ENCODE measurements around the gene DQX1.

The DQX1 gene

GRCh38 chr2:74550231-74550630, 24.2 kb upstream of the DQX1 start:
- Histone ChIP-seq H3K9me3 (ENCODE audit: low read length) (peaks cover 3% of the 10 kb centered on the region), H3K4me1 (ENCODE audit: insufficient read depth, low read length) (peaks cover 9% of the 10 kb centered on the region), H3K4me3 (ENCODE audit: low read length) (no peak overlapping the region), H3K27me3 (ENCODE audit: insufficient read depth, low read length) (no peaks in the 10 kb centered on the region), H2AFZ (ENCODE audit: low read depth, low read length) (no peak overlapping the region), H3K36me3 (ENCODE audit: insufficient read depth, low read length) (peaks cover 25% of the 10 kb centered on the region)

DNA sequence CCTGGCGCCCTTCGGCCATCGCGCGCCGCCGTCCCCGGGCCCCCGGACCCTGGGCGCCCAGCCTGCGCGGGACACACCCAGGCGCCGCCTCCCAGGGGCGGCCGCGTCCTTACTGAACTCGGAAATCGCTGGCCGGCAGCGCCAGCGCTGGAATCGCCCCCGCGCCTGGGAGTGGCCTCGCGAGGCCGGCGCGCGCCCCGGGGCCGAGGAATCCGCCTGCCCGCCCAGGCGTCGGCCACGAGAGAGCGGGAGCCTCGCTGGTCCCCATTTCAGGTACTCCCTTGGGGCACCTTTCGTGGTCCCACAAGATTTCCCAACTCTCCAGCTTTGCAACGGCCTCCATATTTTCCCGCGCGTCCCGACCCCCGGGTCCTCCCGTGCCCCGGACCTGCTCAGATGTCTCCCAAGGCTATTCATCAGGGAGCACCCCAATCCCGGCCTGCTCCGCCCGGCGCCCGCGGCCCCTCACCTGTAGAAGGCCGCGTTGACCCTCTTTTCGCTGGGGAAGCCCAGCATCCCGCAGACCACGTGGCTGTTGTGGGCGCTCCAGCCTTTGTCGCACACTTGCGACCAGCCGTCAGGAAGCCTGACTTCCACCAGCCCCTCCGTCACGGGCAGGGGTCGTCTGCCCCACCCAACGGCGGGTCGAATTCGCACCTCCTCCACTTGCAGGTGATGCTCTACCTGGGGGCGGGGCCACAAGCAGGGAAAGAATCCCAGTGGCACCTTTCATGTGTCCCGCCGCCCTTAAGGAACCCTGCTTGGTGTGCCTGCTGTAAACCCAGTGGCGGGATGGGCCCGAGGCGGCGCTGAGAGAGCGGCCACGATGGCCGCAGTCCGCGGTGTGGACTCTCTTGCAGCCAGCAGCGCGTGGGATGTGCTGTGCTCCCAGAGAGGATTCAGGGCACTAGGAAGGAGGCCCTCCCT, 23.1 kb upstream of the DQX1 start:
- Histone ChIP-seq H3K27me3 (ENCODE audit: insufficient read depth, low read length) (no peaks in the 10 kb centered on the region), H2AFZ (ENCODE audit: low read depth, low read length) (no peak overlapping the region), H3K4me3 (ENCODE audit: low read length) (no peak overlapping the region), H3K9me3 (ENCODE audit: low read length) (peaks cover 3% of the 10 kb centered on the region), H3K4me1 (ENCODE audit: insufficient read depth, low read length) (peaks cover 8% of the 10 kb centered on the region), H3K36me3 (ENCODE audit: insufficient read depth, low read length) (peaks cover 25% of the 10 kb centered on the region)

DNA sequence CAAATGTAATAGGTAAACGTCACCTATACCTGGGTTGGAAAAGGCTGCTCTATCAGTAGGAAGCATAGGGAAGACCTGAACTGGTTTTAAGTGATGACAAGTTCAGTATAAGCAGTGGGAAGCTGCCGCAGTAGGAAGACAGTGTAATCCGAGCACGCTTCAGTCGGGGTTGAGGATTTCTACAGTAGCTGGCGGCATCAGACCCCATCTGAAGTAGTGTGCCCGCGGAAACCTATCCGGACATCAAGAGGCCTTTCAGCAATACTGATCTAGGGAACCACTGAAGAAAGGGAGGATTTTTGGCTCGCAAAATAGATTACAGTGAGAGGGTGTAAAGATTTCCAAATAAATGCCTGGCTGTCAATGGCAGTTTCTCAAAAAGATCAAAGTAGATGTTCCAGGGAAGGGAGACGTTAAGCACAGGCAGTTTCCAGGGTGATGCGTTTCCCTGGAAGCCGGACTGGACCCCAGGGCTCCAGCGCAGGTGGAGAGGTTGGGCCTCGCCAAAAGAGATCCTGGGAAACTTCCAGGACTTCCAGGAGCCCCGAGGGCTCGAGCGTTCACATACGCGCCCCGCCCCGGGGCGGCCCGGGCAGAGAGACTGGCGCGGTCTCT, 22.4 kb upstream of the DQX1 start:
- Histone ChIP-seq H3K27me3 (ENCODE audit: insufficient read depth, low read length) (no peaks in the 10 kb centered on the region), H2AFZ (ENCODE audit: low read depth, low read length) (no peak overlapping the region), H3K9me3 (ENCODE audit: low read length) (peaks cover 3% of the 10 kb centered on the region), H3K36me3 (ENCODE audit: insufficient read depth, low read length) (peaks cover 25% of the 10 kb centered on the region), H3K4me1 (ENCODE audit: insufficient read depth, low read length) (peaks cover 8% of the 10 kb centered on the region), H3K4me3 (ENCODE audit: low read length) (no peak overlapping the region)

DNA sequence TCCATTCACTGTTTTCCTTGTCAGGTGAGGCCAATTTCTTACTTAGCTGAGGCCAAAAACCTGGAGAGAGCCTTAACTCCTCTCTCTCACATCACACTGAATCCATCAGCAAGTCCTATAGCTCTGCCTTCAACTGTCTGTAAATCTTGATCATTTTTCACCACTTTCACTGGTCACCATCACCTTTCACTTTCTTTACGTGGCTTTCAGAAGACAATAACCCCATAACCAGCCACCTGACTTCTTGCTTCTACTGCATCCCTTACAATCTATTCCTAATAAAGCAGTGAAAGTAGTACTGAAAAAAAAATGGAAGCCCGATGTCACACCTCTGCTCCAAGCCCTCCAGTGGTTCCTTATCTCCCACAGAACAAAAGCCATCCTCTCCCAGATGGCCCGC, 20.0 kb upstream of the DQX1 start:
- Histone ChIP-seq H2AFZ (ENCODE audit: low read depth, low read length) (no peak overlapping the region), H3K27me3 (ENCODE audit: insufficient read depth, low read length) (no peaks in the 10 kb centered on the region), H3K9me3 (ENCODE audit: low read length) (peaks cover 3% of the 10 kb centered on the region), H3K36me3 (ENCODE audit: insufficient read depth, low read length) (peaks cover 21% of the 10 kb centered on the region), H3K4me1 (ENCODE audit: insufficient read depth, low read length) (no peaks in the 10 kb centered on the region), H3K4me3 (ENCODE audit: low read length) (no peak overlapping the region)

GRCh38 chr2:74544634-74545033, 18.6 kb upstream of the DQX1 start:
- Histone ChIP-seq H3K4me3 (ENCODE audit: low read length) (no peak overlapping the region), H2AFZ (ENCODE audit: low read depth, low read length) (no peak overlapping the region), H3K9me3 (ENCODE audit: low read length) (no peaks in the 10 kb centered on the region), H3K27me3 (ENCODE audit: insufficient read depth, low read length) (no peaks in the 10 kb centered on the region), H3K4me1 (ENCODE audit: insufficient read depth, low read length) (no peaks in the 10 kb centered on the region), H3K36me3 (ENCODE audit: insufficient read depth, low read length) (peaks cover 11% of the 10 kb centered on the region)

DNA sequence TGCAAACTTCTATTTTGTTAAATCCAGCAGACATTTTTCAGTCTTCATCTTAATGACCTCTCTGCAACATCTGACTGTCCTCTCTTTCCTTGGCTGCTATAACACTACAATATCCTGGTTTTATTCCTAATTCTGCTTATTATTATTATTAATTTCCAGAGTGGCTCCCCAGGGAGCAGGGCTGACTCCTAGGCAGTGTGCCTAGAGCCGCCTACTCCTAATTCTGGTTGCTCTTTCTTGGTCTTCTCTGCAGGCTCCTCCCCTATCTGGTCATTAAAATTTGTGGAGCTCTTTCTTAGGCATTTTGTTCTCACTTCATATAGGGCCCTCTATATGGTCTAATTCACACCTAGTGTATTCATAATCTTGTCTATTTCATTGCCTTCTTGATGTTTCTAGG, 16.9 kb upstream of the DQX1 start:
- Histone ChIP-seq H3K27me3 (ENCODE audit: insufficient read depth, low read length) (no peaks in the 10 kb centered on the region), H3K9me3 (ENCODE audit: low read length) (no peaks in the 10 kb centered on the region), H3K4me3 (ENCODE audit: low read length) (no peak overlapping the region)

DNA sequence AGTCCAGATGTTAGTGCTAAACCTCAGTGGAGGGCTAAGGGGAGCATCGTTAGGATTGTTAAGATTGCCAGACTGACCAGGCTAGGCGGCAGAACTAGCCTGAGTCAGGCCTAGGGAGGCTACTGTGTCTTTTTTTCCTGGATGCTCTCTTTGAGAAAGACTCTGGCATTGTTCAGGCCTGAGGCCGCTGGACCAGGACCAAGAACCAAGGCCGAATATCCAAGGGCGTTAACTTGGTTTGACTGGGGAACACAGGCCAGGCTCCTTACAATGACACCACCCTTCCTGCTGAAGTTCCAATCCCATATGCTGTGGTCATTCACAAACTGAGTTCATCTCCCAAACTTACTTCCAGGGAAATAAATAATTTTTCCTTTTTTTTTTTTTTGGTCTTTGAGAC, 14.3 kb upstream of the DQX1 start:
- Histone ChIP-seq H3K4me1 (ENCODE audit: insufficient read depth, low read length) (no peaks in the 10 kb centered on the region), H3K4me3 (ENCODE audit: low read length) (no peak overlapping the region), H3K9me3 (ENCODE audit: low read length) (no peaks in the 10 kb centered on the region), H2AFZ (ENCODE audit: low read depth, low read length) (no peak overlapping the region), H3K36me3 (ENCODE audit: insufficient read depth, low read length) (no peaks in the 10 kb centered on the region), H3K27me3 (ENCODE audit: insufficient read depth, low read length) (no peaks in the 10 kb centered on the region)

More for the DNA sequence above, 16.9 kb upstream of the DQX1 start:
- no peak overlapping the region for H2AFZ ChIP-seq (ENCODE audit: low read depth, low read length)
- no peaks in the 10 kb centered on the region for H3K4me1 ChIP-seq (ENCODE audit: insufficient read depth, low read length)
- no peaks in the 10 kb centered on the region for H3K36me3 ChIP-seq (ENCODE audit: insufficient read depth, low read length)

- Histone ChIP-seq H3K9me3 (ENCODE audit: low read length) (no peaks in the 10 kb centered on the region), H2AFZ (ENCODE audit: low read depth, low read length) (no peak overlapping the region), H3K36me3 (ENCODE audit: insufficient read depth, low read length) (peaks cover 4% of the 10 kb centered on the region), H3K4me3 (ENCODE audit: low read length) (no peak overlapping the region), H3K4me1 (ENCODE audit: insufficient read depth, low read length) (no peaks in the 10 kb centered on the region), H3K27me3 (ENCODE audit: insufficient read depth, low read length) (no peaks in the 10 kb centered on the region)
These were observed 12.9 kb upstream of the DQX1 start for GRCh38 chr2:74538881-74539339.

DNA sequence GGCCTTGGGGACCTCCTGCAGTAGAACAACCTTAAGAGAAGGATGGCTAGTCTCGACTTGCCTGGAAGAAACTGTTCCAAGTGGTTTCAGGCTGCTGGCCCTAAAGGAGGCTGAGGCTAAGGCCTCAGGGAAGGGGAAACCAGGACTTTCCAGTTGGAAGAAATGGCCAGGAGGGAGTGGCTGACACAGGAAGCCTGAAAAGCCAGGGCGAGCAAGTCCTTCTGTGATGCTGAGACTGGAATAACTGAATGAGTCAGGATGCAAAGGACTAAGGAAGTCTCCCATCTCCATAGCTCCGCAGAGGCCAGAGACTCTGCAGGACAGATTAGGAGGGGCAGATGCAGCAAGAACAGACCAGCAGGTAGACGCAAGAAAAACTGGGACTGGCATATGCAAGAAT, 11.1 kb upstream of the DQX1 start:
- peaks cover 2% of the 10 kb centered on the region for H3K4me1 ChIP-seq (ENCODE audit: insufficient read depth, low read length)
- H3K36me3 ChIP-seq (ENCODE audit: insufficient read depth, low read length): peaks cover 15% of the 10 kb centered on the region
- no peaks in the 10 kb centered on the region for H3K27me3 ChIP-seq (ENCODE audit: insufficient read depth, low read length)

DNA sequence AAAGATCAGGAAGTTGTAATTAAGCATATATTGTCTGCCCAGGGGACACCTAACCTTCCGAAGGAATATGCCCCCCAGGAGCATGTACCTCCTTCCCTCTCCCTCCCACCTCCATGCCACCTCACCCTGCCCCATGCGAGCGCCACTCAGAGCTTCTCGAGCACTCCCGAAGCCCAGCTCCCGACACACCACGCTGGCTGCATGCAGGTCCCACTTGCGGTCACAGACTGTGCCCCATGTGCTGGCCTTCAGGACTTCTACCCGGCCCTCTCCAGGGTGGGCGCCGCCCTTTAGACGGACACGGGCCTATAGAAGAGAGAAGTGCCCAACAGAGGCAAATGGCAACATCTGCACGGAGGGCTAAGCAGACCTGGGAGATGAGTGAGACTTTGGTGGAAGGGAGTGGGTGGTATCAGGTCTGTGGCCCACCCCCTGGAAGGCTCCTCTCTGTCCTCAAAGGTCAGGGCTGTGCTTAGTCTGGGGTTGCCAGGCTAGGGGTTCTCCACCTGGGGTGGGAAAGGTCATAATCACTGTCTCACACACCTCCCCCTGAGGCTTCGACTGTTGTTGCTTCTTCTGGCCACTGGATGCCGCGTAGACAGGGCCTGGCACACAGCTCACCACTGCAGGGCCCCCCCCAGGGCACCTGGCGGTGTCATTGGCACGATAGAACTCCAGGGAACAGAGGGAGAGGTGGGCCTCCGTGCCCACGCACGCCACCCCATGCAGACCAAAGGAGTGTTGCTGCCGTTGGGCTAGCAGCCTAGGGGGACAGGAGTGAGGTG, 10.3 kb upstream of the DQX1 start:
- Histone ChIP-seq H3K9me3 (ENCODE audit: low read length) (no peaks in the 10 kb centered on the region), H3K4me1 (ENCODE audit: insufficient read depth, low read length) (peaks cover 5% of the 10 kb centered on the region), H3K27me3 (ENCODE audit: insufficient read depth, low read length) (no peaks in the 10 kb centered on the region), H3K4me3 (ENCODE audit: low read length) (no peak overlapping the region), H3K36me3 (ENCODE audit: insufficient read depth, low read length) (peaks cover 22% of the 10 kb centered on the region), H2AFZ (ENCODE audit: low read depth, low read length) (no peak overlapping the region)

More for the DNA sequence above, 11.1 kb upstream of the DQX1 start:
- H3K9me3 ChIP-seq (ENCODE audit: low read length): no peaks in the 10 kb centered on the region
- no peak overlapping the region for H2AFZ ChIP-seq (ENCODE audit: low read depth, low read length)
- no peak overlapping the region for H3K4me3 ChIP-seq (ENCODE audit: low read length)

GRCh38 chr2:74535440-74535965, 9.5 kb upstream of the DQX1 start:
- no peak overlapping the region for H3K4me3 ChIP-seq (ENCODE audit: low read length)

DNA sequence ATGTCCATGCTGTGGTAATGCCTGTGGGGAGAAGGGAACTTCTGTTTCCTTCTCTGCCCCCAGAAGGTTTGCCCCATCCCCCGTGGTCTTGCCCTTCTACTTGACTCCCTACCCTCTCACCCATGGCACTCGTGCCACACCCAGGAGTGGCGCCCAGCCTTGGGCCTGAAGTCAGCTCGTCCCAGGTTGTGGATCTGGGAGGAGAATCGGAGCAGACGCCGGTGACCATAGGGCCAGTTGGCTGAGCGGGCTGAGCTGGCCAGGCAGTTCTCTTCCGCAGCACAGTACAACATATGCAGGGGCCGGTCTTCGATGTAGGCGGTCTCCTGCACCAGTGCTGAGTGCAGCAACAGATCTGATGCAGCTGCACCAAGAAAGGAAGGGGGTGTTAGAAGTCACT, 8.4 kb upstream of the DQX1 start:
- Histone ChIP-seq H3K36me3 (ENCODE audit: insufficient read depth, low read length) (peaks cover 22% of the 10 kb centered on the region), H3K4me3 (ENCODE audit: low read length) (no peak overlapping the region), H2AFZ (ENCODE audit: low read depth, low read length) (no peak overlapping the region)

More at GRCh38 chr2:74535440-74535965, 9.5 kb upstream of the DQX1 start:
- H3K9me3 ChIP-seq (ENCODE audit: low read length): no peaks in the 10 kb centered on the region
- peaks cover 22% of the 10 kb centered on the region for H3K36me3 ChIP-seq (ENCODE audit: insufficient read depth, low read length)
- peaks cover 14% of the 10 kb centered on the region for H3K4me1 ChIP-seq (ENCODE audit: insufficient read depth, low read length)
- H2AFZ ChIP-seq (ENCODE audit: low read depth, low read length): no peak overlapping the region
- H3K27me3 ChIP-seq (ENCODE audit: insufficient read depth, low read length): no peaks in the 10 kb centered on the region

GRCh38 chr2:74533464-74533863, 7.4 kb upstream of the DQX1 start:
- Histone ChIP-seq H2AFZ (ENCODE audit: low read depth, low read length) (no peak overlapping the region), H3K4me1 (ENCODE audit: insufficient read depth, low read length) (peaks cover 23% of the 10 kb centered on the region), H3K4me3 (ENCODE audit: low read length) (no peak overlapping the region), H3K9me3 (ENCODE audit: low read length) (no peaks in the 10 kb centered on the region), H3K36me3 (ENCODE audit: insufficient read depth, low read length) (peaks cover 22% of the 10 kb centered on the region), H3K27me3 (ENCODE audit: insufficient read depth, low read length) (no peaks in the 10 kb centered on the region)

More for the DNA sequence above, 8.4 kb upstream of the DQX1 start:
- Histone ChIP-seq H3K9me3 (ENCODE audit: low read length) (no peaks in the 10 kb centered on the region), H3K4me1 (ENCODE audit: insufficient read depth, low read length) (peaks cover 15% of the 10 kb centered on the region), H3K27me3 (ENCODE audit: insufficient read depth, low read length) (no peaks in the 10 kb centered on the region)
